HG03159 (cell line): ENCODE results near the gene MORN5.

Experiments
- ATAC-seq: cut with Tn5 transposase; IDR thresholded peaks from one replicate; pipeline ENCODE4 v1.9.1; 2021; ENCODE audit warnings: mild to moderate bottlenecking, moderate library complexity; ENCODE audit not compliant: unreplicated experiment

Gene MORN5

GRCh38 chr9:122188369-122188768 is 28.7 kb downstream of the MORN5 start:
- no peak for ATAC-seq

GRCh38 chr9:122190597-122191381 is 31.1 kb downstream of the MORN5 start:
- ATAC-seq = no peak

- ATAC-seq = no peak
These were observed 31.9 kb downstream of the MORN5 start for GRCh38 chr9:122191584-122191983.

- no peak for ATAC-seq
These were observed 32.7 kb downstream of the MORN5 start for GRCh38 chr9:122192261-122192875.

GRCh38 chr9:122192914-122193525 is 33.3 kb downstream of the MORN5 start:
- no peak for ATAC-seq

- no peak for ATAC-seq
These were observed 33.9 kb downstream of the MORN5 start for GRCh38 chr9:122193651-122194050.

GRCh38 chr9:122195875-122196274 is 36.2 kb downstream of the MORN5 start:
- ATAC-seq = no peak

- no peak for ATAC-seq
These were observed 37.7 kb downstream of the MORN5 start for GRCh38 chr9:122197426-122197825.

- no peak for ATAC-seq
These were observed 38.2 kb downstream of the MORN5 start for GRCh38 chr9:122197882-122198281.

- ATAC-seq = no peak
These were observed 41.4 kb downstream of the MORN5 start for GRCh38 chr9:122200960-122201595.

GRCh38 chr9:122201641-122202040 is 41.9 kb downstream of the MORN5 start:
- ATAC-seq = no peak

GRCh38 chr9:122202111-122202510 is 42.4 kb downstream of the MORN5 start:
- no peak for ATAC-seq

- ATAC-seq = no peak
These were observed 44.3 kb downstream of the MORN5 start for GRCh38 chr9:122204055-122204454.

GRCh38 chr9:122204491-122204890 is 44.8 kb downstream of the MORN5 start:
- no peak for ATAC-seq

GRCh38 chr9:122205176-122205575 is 45.5 kb downstream of the MORN5 start:
- no peak for ATAC-seq

- no peak for ATAC-seq
These were observed 46.7 kb downstream of the MORN5 start for GRCh38 chr9:122206118-122207046.

- ATAC-seq = no peak
These were observed 47.4 kb downstream of the MORN5 start for GRCh38 chr9:122207096-122207495.

GRCh38 chr9:122209451-122209850 is 49.7 kb downstream of the MORN5 start:
- no peak for ATAC-seq

- no peak for ATAC-seq
These were observed 52.8 kb downstream of the MORN5 start for GRCh38 chr9:122212473-122213004.

GRCh38 chr9:122213102-122213588 is 53.4 kb downstream of the MORN5 start:
- ATAC-seq = no peak
